Vagina (tissue), 2 donors: ENCODE data around the gene GCSAML. TPM values are rescaled to one million over a fixed set of nuclear protein-coding genes. Genes with fewer than 3 reads are reported as not detected.

ENCODE experiments used
- DNase-seq, 2 donors: peaks; one replicate each; pipeline ENCODE4 v3.0.0-alpha.2; 2017; ENCODE audit errors: extremely low spot score in 2 of 2
- H3K27ac ChIP-seq: fragments of 200-600 bp; sonication (generic); one replicate; pipeline ENCODE4 v1.5.1; 2019
- H3K27me3 ChIP-seq: fragments of 200-600 bp; sonication (generic); one replicate; pipeline ENCODE4 v1.5.1; 2019
- H3K36me3 ChIP-seq, 2 donors: fragments of 200-600 bp; sonication (generic); one replicate each; pipeline ENCODE4 v1.5.1; 2017 to 2019
- H3K4me1 ChIP-seq: fragments of 200-600 bp; sonication (generic); one replicate; pipeline ENCODE4 v1.5.1; 2019
- H3K4me3 ChIP-seq, 2 donors: fragments of 200-600 bp; sonication (generic); 1 replicate in 1 of 2; 2 replicates in 1 of 2; pipeline ENCODE4 v1.5.1; 2016 to 2019
- H3K9me3 ChIP-seq: fragments of 200-600 bp; sonication (generic); one replicate; pipeline ENCODE4 v1.5.1; 2019
- POLR2A ChIP-seq, 2 donors: fragments of 450-650 bp; IDR thresholded peaks; one replicate each; pipeline ENCODE4 v1.6.1; 2017; ENCODE audit warnings: antibody characterized with exemption in 2 of 2, mild to moderate bottlenecking in 2 of 2, moderate library complexity in 2 of 2
- POLR2AphosphoS5 ChIP-seq, 2 donors: sonication (generic); formaldehyde crosslinking; IDR thresholded peaks; one replicate each; pipeline ENCODE4 v1.9.0; 2017; ENCODE audit warnings: antibody characterized with exemption in 2 of 2, mild to moderate bottlenecking in 2 of 2, low read depth in 1 of 2; ENCODE audit not compliant: insufficient read depth in 1 of 2
- intact Hi-C: fragments of 100-400 bp; cut with DNase I; formaldehyde crosslinking; loops from one replicate; pipeline ENCODE4 v1.15.1; 2023
- total RNA-seq: library from RNA; depleted of rRNA; stranded (reverse); fragments of >200 nt; gene quantifications from one replicate; pipeline ENCODE4 v1.2.3, GENCODE V29; 2016
- TF ChIP-seq, protein P1 (sequence below), 3 experiments: fragments of 450-650 bp in 2 of 3; fragments of 200-600 bp in 1 of 3; sonication (generic) in 1 of 3; IDR thresholded peaks; one replicate each; pipeline ENCODE4 v1.5.1; 2017 to 2019; ENCODE audit warnings: antibody characterized with exemption in 3 of 3, mild to moderate bottlenecking in 2 of 3, moderate library complexity in 2 of 3

GCSAML gene
- total RNA-seq, 1 donor from 2014 or later = not detected

DNA sequence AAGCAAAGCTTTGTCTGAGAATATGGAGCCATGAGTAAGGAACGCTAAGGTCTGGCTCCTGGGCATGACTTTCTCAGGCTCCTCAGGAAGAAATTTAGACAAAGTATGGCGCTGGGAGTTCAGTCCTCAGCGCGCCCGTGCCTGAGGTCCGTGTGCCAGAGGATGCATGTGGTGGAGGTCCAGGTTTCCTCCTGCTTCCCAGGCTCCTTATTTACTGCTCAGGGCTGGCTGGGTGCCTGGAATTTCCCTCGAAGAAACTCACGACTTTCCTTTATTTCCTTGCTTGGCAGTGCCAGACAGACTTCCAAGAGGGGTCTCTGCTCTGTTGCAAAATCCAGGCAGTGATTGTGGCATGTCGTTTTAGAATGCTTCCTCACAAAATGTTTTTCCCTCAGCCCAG, 13.3 kb downstream of the GCSAML start:
- TF ChIP-seq POLR2AphosphoS5 (IDR thresholded peaks at IDR 0.05; ENCODE audit: insufficient read depth in 1 of 2, low read depth in 1 of 2) (no peak), POLR2A (IDR thresholded peaks at IDR 0.05) (no peak)
- TF ChIP-seq, protein P1, sequence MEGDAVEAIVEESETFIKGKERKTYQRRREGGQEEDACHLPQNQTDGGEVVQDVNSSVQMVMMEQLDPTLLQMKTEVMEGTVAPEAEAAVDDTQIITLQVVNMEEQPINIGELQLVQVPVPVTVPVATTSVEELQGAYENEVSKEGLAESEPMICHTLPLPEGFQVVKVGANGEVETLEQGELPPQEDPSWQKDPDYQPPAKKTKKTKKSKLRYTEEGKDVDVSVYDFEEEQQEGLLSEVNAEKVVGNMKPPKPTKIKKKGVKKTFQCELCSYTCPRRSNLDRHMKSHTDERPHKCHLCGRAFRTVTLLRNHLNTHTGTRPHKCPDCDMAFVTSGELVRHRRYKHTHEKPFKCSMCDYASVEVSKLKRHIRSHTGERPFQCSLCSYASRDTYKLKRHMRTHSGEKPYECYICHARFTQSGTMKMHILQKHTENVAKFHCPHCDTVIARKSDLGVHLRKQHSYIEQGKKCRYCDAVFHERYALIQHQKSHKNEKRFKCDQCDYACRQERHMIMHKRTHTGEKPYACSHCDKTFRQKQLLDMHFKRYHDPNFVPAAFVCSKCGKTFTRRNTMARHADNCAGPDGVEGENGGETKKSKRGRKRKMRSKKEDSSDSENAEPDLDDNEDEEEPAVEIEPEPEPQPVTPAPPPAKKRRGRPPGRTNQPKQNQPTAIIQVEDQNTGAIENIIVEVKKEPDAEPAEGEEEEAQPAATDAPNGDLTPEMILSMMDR (IDR thresholded peaks at IDR 0.05) = no peak
- H3K27ac ChIP-seq = no peak overlapping the region
- no peak overlapping the region for H3K4me3 ChIP-seq
- no peaks in the 10 kb centered on the region for H3K9me3 ChIP-seq
- no peak for DNase-seq
- H3K4me1 ChIP-seq = no peaks in the 10 kb centered on the region
- intact Hi-C loops = no loop called here
- H3K27me3 ChIP-seq = no peaks in the 10 kb centered on the region
- H3K36me3 ChIP-seq = no peaks in the 10 kb centered on the region

DNA sequence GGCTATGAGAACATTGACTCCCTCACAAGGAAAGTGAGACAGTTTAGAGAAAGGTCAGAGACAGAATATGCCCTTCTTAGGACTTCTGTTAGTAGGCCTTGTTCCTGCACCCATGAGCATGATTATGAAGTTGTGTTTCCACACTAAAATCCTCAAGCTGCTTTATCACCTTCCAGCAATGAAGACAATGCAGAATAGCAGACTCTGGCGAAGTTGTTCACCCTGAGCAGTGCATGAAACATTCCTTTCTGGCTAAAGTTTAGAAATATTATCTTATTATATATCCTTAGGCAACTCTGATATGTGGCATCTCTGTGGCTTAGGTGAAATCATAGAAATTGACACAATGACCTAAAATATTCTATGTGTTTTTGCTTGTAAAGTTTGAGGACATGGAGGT, 25.3 kb downstream of the GCSAML start:
- H3K4me3 ChIP-seq = no peak overlapping the region
- H3K27ac ChIP-seq = no peak overlapping the region
- H3K27me3 ChIP-seq = no peaks in the 10 kb centered on the region
- no peak for DNase-seq
- no peaks in the 10 kb centered on the region for H3K4me1 ChIP-seq
- intact Hi-C loops = no loop called here
- H3K36me3 ChIP-seq = no peaks in the 10 kb centered on the region
- H3K9me3 ChIP-seq = no peaks in the 10 kb centered on the region
- TF ChIP-seq, protein P1 (IDR thresholded peaks at IDR 0.05) = no peak
- TF ChIP-seq POLR2AphosphoS5 (IDR thresholded peaks at IDR 0.05; ENCODE audit: insufficient read depth in 1 of 2, low read depth in 1 of 2) = no peak
- TF ChIP-seq POLR2A (IDR thresholded peaks at IDR 0.05) = no peak

DNA sequence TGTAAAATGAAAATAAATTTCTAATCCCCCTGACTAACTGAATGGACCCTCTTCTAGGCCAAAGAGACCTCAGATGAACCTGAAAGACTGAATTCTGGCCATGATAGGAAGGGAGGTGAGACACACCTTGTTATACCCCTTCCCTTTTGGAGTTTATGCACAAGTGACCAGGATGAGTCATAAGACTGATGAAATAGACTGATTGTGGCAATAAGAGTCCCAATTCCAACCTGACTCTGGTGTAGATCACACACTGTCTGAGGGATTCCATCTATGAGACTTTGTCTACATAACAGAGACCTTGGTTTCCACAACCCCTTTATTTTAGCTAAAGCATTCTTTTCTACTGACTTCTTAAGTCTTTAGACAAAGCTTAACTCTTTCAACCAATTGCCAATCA, 25.7 kb downstream of the GCSAML start:
- intact Hi-C loops = no loop called here
- Histone ChIP-seq H3K27me3 (no peaks in the 10 kb centered on the region), H3K27ac (no peak overlapping the region), H3K36me3 (no peaks in the 10 kb centered on the region), H3K9me3 (no peaks in the 10 kb centered on the region), H3K4me3 (no peak overlapping the region), H3K4me1 (no peaks in the 10 kb centered on the region)
- TF ChIP-seq POLR2AphosphoS5 (IDR thresholded peaks at IDR 0.05; ENCODE audit: insufficient read depth in 1 of 2, low read depth in 1 of 2) = no peak
- TF ChIP-seq POLR2A (IDR thresholded peaks at IDR 0.05) = no peak
- TF ChIP-seq, protein P1 (IDR thresholded peaks at IDR 0.05) = no peak
- no peak for DNase-seq

DNA sequence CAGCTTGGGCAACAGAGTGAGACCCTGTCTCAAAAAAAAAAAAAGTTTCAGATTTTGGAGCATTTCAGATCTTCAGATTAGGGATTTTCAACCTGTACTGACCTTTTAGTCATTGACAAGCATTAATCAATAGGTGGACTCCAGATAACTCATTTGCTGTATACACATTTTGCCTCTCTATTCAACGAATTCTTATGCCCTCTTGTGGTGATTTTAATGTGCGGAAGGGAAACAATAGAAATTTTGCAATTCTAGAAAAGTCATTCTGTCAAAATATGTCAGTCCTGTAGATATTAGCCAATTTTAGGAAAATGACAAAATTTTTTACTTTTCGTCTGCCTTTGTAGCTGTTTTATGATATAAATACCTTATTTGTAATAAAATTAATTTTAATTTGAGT, 27.6 kb downstream of the GCSAML start:
- Histone ChIP-seq H3K4me1 (no peaks in the 10 kb centered on the region), H3K27me3 (no peaks in the 10 kb centered on the region), H3K36me3 (no peaks in the 10 kb centered on the region), H3K4me3 (no peak overlapping the region), H3K9me3 (no peaks in the 10 kb centered on the region), H3K27ac (no peak overlapping the region)
- TF ChIP-seq, protein P1 (IDR thresholded peaks at IDR 0.05) = peak in 1 of 3 experiments; percentile 9
- TF ChIP-seq POLR2AphosphoS5 (IDR thresholded peaks at IDR 0.05; ENCODE audit: insufficient read depth in 1 of 2, low read depth in 1 of 2) = no peak
- intact Hi-C loops = no loop called here
- DNase-seq = no peak

DNA sequence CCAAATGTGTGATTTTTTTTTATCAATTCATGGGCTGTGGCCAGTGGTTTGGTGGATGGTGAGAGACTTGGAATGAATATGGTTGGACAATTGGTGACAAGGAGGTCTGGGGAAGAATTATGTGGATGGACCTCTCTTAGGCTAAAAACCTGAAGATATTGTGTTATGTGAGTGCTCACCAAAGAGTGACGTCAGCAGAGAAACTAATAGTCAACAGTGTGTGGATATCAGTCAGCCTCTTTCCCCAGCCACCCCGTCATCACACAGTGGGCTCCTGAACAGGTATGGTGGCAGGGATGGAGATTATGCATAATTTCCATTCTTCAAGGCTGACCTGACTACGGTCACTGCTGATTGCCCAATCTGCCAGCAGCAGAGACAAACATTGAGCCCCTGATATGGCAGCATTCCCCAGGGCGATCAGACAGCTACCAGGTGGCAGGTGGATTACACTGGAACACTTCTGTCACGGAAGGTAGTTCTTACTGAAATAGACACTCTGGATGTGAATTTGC, 30.1 kb downstream of the GCSAML start:
- no peak for DNase-seq
- intact Hi-C loops = no loop called here
- no peaks in the 10 kb centered on the region for H3K9me3 ChIP-seq
- no peaks in the 10 kb centered on the region for H3K36me3 ChIP-seq
- H3K27ac ChIP-seq = no peak overlapping the region
- no peaks in the 10 kb centered on the region for H3K27me3 ChIP-seq
- no peak overlapping the region for H3K4me3 ChIP-seq
- TF ChIP-seq POLR2A (IDR thresholded peaks at IDR 0.05) (no peak), POLR2AphosphoS5 (IDR thresholded peaks at IDR 0.05; ENCODE audit: insufficient read depth in 1 of 2, low read depth in 1 of 2) (no peak)
- TF ChIP-seq, protein P1 (IDR thresholded peaks at IDR 0.05) = no peak
- H3K4me1 ChIP-seq = no peaks in the 10 kb centered on the region
